GM18519 (cell line): ENCODE measurements around the gene C19orf12.

Experiments used
- ATAC-seq: cut with Tn5 transposase; IDR thresholded peaks from one replicate; pipeline ENCODE4 v1.9.1; 2021; ENCODE audit warnings: mild to moderate bottlenecking, moderate library complexity; ENCODE audit not compliant: unreplicated experiment, low FRiP score

C19orf12 gene

DNA sequence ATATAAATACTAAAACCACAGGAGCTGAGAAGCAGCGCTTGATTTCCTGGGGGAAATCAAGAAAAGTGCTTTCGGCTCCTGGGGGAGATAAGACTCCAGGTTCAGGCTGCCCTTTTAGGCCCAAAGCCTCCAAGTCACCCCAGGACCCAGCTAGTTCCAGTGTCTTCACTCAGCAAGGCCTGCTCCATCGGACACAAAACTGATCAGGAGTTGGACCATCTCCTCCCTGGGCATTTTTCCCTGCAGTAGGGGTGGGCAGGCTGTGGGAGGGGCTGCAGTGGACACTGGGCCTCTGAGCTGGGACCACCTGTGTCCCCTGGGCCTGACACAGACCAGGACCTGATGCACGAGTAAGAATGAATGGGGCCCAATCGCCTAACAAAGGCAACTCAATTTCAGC lies 15.2 kb downstream of the C19orf12 start:
- ATAC-seq: no peak

DNA sequence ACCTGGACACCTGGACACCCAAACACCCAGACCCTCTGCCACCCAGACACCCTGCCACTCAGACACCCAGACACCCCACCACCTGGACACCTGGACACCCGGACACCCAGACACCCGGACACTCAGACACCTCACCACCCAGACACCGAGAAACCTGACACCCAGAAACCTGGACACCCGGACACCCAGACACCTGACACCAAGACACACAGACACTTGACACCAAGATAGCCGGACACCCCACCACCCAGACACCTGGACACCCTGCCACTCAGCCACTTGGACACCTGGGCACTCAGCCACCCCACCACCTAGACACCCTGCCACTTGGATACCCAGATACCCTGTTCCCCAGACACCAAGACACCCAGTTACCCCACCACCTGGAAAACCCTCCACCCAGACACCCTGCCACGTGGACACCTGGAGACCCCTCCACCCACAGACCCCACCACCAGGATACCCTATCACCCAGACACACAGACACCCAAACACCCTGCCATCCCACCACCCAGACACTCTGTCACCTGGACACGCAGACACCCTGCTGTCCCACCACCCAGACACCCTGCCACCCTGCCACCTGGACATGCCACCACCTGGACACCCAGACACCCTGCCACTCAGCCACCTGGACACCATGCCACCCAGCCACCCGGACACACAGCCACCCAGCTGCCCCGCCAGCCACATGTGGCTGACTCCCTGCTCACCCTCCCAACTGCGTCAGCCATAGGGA lies 17.4 kb downstream of the C19orf12 start:
- ATAC-seq: no peak

DNA sequence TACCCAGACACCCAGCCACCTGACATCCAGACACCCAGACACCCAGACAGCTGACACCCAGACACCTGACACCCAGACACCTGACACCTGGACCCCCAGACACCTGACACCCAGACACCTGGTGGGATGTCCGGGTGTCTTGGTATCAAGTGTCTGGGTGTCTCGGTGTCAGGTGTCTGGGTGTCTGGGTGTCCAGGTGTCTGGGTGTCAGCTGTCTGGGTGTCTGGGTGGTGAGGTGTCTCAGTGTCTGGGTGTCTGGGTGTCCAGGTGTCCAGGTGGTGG lies 18.6 kb downstream of the C19orf12 start:
- ATAC-seq: no peak

DNA sequence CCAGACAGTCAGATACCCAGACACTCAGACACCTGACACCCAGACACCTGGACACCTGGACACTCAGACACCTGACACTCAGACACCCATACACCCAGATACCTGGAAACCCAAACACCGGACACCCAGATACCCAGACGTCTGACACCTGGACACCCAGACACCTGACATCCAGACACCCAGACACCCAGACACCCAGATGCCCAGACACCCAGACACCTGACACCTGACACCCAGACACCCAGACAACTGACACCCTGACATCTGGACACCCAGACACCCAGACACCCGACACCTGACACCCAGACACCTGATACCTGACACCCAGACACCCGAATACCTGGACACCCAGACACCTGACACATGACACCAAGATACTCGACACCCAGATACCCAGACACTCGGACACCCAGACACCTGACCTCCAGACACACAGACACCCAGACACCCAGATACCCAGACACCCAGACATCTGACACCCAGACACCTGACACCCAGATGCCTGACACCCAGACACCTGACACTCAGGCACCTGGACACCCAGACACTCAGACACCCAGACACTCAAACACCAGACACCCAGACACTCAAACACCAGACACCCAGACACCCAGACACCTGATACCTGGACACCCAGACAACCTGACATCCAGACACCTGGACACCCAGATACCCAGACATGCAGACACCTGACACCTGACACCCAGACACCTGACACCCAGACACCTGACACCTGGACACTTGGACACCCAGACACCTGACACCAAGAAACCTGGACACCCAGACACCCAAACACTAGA lies 19.1 kb downstream of the C19orf12 start:
- ATAC-seq: no peak

DNA sequence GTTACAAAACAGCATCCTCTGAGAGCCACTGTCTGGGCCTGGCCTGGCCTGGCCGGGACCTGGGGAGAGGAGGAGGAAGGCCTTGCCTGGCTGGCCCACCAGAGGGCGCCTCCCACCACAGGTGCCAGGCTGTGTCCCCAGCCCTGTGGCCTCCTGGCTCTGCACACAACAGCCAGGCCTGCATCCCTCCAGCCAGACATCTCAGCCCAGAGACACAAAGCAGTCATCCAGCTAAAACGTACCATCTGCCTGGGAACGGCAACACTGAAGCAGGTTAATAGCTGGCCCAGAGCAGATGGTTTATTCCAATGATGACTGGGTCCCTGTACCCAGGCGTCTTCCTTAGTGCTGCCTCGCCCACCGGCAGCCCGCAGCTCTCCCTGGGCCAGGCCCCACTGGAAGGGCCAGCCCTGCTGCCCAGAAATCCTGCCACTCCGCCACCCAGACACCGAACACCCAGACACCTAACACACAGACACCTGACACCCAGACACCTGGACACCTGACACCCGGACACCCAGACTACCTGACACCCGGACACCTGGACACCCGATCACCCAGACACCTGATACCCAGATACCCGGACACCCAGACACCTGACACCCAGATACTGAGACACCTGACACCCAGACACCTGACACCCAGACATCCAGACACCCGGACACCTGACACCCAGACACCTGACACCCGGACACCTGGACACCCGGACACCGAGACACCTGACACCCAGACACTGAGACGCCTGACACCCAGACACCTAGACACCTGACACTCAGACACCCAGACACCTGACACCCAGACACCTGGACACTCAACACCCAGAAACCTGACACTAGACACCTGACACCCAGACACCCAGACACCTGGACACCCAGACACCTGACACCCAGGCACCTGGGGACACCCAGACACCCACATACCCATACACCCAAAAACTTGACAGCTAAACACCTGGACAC lies 20.1 kb downstream of the C19orf12 start:
- ATAC-seq: peak; percentile 86

DNA sequence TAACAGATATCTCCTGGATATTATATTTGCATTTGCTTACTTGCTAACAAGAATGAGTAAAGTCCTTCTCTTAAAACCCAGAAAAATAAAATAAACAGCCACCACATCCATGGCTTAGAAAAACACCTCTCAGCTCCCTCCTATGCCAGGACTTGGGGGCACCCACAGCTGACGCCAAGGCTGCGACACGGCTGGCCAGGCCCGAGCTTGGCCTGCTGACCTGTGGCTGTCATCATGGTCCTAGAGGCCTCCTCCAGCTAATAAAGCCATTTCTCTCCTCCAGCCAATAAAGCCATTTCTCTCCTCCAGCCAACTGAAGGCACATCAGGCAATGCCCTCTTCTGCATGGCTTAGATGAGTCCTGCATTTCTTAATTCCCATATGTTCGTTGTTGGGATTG lies 20.9 kb downstream of the C19orf12 start:
- no peak for ATAC-seq

DNA sequence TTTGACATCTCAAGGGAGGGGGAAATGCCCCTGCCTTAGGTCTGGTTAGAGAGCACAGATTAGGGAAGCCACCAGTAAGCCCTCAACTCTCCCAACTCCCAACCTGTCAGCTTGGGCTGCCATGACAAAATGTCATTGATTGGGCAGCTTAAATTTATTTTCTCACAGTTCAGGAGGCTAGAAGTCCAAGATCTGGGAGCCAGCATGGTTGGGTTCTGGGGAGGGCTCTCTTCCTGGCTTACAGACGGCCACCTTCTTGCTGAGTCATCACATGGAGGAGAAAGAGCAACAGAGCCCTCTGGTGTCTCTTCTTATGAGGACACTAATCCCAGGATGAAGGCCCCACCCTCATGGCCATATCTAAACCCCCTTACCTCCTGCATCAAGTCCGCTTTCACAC lies 24.2 kb downstream of the C19orf12 start:
- no peak for ATAC-seq

DNA sequence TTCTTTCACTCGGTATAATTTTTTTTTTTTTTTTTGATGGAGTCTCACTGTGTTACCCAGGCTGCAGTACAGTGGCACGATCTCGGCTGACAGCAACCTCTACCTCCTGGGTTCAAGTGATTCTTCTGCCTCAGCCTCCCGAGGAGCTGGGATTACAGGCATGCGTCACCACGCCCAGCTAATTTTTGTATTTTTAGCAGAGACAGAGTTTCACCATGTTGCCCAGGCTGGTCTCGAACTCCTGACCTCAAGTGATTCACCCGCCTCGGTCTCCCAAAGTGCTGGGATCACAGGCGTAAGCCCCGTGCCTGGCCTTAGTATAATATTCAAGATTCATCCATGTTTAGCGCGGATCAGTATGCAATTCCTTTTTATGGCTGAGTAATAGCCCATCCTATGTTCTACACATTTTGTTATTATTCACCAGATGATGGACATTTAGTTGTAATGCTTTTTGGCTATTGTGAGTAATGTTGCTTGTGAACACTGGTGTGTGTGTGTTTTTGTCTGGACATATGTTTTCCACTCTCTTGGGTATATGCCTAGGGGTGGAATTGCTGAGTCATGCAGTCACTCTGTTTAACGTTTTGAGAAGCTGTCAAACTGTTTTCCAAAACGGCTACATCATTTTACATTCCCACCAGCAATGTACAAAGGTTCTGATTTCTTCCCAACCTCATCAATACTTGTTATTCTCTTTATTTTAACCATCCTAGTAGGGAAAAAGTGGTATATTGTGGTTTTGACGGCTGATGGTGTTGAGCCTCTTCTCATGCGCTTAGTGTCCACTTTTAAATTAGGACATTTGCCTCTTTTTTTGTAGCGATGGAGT lies 26.9 kb downstream of the C19orf12 start:
- ATAC-seq: no peak

DNA sequence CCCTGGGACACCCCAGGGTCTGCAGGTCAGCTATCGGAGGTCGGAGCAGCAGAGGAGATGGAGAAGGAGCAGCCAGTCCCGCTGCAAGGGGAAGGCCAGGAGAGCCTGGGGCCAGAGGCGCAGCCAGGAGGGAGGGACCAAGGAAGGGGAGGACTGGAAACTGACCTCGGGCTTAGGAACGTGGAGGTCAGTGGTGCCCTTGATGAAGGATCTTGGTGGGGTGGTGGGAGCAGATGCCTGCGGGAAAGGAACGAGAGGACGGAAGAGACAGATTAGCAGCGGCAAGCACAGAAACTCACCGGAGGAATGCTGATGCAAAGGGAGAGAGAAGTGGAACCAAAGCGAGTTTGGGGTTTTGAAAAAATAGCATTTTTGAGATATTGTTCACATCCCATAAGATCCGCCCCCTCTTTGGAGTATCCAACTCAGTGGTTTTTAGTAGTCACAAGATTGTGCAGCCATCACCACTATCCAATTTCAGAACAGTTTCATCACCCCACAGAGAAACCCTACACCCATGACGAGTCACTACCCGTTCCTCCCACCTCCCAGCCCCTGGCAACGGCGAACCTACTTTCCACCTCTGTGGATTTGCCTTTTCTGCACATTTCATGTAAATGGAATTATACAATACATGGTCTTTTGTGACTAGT lies 27.7 kb downstream of the C19orf12 start:
- no peak for ATAC-seq

DNA sequence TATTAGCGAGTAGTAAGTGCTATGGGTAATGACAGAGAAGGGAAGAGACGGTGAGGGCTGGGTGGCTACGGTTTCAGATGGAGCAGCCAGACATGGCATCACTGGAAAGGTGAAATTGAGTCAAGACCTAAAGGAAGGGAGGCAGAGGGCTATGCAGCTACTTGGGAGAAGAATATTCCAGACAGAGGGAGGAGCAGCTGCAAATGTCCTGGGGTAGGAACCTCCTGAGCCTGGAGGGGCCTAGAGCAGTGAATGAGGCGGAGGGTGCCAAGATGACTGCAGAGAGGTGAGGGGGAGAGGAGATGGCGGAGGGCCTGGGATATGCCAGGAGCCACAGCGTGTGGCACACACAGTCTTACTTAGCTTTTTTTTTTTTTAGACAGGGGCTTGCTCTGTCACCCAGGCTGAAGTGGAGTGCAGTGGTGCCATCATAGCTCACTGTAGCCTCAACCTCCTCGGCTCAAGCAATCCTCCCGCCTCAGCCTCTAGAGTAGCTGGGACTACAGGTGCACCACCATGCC lies 28.7 kb downstream of the C19orf12 start:
- no peak for ATAC-seq

DNA sequence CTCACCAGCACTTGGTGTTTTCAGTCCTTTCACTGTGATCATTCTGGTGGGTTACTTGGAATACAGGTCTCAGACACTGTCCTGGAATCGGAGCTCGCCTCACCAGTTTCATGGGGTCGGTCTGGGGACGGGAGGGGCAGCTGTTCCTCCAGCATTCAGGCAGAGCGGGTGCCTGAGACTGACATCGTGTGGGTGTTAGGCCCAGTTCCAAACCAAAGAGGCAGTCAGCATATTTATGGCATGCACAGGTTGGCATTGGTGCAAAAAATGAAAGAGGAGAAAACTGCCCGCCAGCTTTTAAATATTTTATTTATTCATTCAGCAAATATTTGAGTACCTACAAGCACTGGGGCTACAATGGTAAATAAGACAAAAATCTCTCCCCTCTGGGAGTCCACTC lies 29.7 kb downstream of the C19orf12 start:
- ATAC-seq: no peak

DNA sequence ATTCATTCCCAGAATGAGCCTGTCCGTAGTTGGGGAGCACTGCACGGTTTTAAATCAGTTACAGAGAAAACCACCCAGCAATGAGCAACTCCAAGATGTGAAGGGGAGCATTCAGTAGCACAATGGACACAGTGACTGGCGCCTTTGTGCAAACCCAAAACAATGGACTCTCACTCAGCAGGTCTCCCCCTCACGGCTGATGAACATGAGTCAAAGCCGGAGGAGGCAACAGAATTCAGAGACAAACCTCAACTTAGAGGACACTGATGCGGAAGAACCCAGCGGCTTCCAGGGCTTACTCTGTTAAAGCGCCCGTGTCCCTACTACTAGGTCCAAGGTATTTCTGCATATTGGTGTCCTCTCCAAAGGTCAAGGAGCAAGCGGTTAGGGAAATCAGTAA lies 32.1 kb downstream of the C19orf12 start:
- no peak for ATAC-seq

DNA sequence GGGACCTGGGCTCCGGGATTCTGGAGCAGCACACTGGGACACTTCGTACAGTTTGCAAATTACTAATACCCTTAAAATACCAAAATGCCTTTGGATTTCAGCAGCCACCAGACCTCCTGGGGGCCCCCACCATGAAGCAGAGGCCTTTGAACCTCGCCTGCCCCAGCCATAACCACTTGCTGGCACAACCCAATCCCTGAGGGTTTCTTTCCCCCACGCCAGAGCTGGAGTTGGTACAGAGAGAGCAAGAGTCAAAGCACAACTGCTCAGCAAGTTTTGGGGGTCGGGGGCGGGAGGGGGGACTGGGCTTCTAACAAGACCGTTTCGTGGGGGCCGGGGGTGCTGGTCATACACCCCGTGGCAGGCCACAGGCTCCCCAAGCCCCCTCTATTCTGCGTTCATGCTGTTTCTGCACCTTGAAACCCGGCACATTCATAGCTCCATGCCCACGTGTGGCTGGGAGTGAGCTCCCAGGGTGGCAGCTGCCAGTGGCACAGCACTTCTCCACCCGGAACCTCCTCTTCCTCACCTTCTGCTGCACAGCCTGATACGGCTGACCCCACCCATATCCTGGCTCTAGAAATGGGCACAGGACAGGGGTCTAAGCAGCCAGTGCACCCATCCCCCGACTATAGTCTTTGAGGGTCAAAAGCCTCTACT lies 32.7 kb downstream of the C19orf12 start:
- ATAC-seq: no peak

DNA sequence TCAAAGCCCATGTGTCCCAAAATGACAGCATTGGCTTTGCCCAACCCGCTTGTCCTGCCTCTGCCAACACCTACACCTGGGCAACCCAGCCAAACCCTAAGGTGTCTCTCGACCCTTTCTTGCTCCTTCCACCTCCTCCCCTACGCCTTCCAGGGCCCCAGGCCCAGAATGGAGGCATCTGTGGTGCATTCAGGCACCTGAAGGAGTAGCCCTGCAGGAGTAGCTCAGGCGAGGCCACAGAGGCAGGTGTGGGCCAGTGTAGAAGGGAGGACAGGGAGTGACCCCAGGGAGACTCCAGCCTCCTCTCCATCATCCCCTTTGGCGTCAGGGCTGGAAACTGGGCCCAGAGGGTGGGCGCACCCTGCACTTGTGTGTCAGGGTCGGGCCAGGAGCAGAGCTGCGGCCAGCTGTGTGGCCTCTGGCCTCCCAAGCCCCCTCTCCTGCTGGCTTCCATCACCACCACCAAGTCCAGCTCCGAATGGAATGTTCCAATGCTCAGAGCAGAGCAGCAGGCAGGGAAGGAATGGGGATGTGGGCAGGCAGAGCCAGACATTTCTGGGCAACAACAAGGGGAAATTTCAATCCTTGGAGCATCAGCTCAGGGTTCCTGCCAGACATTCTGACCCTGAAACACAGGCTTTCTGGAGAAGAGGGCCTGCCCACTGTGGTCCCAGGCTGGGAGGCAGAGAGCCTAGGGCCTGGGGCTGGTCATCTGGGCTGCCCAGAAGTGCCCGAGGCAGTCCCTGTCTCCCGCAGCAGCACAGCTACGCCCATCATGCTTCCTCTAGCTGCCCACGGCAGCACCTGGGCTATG lies 33.4 kb downstream of the C19orf12 start:
- no peak for ATAC-seq

DNA sequence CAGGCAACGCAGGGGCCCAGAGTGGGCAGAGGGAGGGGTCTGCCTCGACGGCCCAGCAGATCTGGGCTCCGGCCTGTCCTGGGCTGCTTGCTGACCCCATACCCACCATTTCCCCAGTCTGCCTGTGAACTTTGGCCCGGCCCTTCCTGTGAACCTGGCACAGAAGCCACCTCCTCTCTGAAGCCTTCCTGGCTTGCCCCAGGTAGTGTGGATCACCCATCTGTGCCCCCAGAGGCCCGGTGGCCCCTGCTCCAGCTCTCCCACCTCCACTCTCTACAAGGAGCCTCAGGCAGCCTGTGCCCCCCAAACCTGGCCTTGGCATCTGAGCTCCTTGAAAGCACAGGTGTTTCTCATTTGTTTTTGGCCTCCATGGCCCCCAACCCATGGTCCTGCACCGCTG lies 34.1 kb downstream of the C19orf12 start:
- no peak for ATAC-seq

DNA sequence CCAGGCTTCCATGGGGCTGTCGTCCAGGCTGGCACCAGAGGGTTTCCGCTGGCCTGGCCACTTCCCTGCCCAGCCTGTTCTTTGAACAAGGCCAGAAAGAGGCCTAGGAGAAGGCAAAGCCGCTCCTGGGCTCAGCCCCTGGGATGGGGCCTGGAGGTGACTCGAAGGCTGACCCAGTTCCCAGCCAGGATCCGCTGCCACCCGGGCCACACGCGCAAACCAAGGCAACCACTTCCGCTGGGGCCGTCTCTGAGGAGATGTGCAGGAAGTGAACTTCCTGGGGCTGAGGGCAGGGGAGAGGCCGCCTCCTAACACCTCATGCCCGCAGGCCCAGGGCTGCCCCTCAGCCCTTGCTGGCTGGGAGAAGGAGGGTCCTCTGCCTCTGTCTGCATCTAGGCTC lies 34.6 kb downstream of the C19orf12 start:
- peak; percentile 47 for ATAC-seq

DNA sequence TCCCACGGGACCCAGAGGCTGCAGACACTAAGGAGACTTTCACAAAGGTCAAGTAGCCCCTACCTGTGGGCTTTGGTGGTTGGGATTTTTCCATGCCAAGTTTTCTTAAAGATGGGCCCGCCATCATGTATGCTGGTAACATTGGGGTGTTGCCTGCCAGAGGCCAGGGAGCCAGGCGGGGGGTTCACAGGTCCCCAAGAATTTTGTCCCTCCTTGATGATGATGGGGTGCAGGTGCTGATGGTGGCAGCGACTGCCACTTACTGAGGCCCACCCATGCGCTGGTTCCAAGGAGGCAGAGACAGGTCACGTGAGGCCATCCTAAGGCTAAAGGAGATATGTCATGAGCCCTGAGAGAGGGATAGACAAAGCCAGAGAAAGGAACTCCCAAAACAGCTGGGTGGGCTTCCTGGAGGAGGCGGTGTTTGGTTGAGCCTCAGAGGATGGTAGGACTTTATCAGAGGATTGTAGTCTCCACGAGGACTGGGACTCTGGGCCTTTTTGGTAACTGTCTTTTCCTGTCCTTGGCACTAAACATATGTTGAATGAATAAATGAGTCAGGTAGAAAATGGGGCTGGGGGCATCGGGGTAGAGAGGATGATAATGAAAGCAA lies 35.4 kb downstream of the C19orf12 start:
- no peak for ATAC-seq
